GM18520 (cell line): Measurements from ENCODE around the gene NCAM1.
"Not testable (repeated sequence)": the region's sequence is repeated elsewhere in the genome, so short reads cannot be mapped to it uniquely, and the experiment has no call there.

Experiments
- ATAC-seq: cut with Tn5 transposase; IDR thresholded peaks from one replicate; pipeline ENCODE4 v1.9.1; 2021; ENCODE audit not compliant: unreplicated experiment

Gene NCAM1

DNA sequence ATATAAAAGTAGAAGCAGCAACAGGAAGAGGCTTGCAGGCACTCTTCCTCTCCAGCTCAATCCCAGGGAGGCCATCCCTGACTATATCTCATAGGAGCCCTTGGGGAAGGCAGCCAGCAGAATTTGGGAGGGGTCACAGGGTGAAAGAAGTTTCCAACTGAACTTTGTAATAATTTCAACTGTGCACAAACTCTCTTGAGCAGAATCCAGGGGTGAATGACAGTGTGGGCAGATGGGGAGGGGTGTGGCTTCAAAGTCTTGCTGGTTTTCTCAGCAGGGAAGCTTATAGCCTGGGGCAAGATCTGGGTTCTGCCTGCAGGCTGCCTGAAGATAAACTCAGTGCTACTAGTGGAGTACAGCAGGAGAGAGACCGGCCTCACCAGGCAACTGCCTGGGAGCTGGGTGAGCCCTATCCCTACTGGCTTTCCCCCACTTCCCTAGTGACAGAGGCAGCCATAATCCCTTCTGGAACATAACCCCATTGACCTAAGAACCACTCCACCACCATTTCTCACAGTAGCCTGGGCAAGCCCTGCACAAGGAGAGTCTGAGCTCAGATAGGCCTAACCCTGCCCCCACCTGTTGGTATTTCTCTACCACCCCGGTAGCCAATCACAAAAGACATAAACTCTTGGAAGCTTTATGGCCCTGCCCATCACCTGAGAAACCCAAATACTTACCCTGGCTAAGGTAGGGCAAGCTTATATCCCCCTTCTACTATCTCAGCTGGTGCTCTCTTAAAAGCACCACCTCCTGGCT is 335.4 kb downstream of the NCAM1 start:
- no peak for ATAC-seq

DNA sequence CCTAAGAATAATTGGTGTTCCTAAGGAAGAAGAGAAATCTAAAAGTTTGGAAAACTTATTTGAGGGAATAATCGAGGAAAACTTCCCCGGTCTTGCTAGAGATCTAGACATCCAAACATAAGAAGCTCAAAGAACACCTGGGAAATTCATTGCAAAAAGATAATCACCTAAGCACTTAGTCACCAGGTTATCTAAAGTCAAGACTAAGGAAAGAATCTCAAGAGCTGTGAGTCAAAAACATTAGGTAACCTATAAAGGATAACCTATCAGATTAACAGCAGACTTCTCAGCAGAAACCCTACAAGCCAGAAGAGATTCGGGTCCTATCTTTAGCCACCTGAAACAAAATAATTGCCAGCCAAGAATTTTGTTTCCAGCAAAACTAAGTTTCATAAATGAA is 337.3 kb downstream of the NCAM1 start:
- not testable (repeated sequence) for ATAC-seq

DNA sequence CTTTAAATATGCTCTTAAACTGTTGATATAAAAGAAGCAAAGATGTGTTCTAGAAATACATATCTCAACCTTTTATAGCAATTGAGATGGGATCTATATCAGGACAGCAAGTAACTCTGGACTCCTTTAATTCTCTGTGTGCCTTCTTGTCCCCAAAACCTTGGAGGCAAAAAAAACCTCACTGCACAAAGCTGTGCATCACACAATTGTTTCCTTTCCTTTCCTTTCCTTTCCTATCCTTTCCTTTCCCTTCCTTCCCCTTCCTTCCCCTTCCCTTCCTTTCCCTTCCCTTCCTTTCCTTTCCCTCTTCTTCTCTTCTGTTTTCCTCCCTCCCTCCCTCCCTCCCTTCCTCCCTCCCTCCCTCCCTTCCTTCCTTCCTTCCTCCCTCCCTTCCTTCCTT is 343.7 kb downstream of the NCAM1 start:
- no peak for ATAC-seq

DNA sequence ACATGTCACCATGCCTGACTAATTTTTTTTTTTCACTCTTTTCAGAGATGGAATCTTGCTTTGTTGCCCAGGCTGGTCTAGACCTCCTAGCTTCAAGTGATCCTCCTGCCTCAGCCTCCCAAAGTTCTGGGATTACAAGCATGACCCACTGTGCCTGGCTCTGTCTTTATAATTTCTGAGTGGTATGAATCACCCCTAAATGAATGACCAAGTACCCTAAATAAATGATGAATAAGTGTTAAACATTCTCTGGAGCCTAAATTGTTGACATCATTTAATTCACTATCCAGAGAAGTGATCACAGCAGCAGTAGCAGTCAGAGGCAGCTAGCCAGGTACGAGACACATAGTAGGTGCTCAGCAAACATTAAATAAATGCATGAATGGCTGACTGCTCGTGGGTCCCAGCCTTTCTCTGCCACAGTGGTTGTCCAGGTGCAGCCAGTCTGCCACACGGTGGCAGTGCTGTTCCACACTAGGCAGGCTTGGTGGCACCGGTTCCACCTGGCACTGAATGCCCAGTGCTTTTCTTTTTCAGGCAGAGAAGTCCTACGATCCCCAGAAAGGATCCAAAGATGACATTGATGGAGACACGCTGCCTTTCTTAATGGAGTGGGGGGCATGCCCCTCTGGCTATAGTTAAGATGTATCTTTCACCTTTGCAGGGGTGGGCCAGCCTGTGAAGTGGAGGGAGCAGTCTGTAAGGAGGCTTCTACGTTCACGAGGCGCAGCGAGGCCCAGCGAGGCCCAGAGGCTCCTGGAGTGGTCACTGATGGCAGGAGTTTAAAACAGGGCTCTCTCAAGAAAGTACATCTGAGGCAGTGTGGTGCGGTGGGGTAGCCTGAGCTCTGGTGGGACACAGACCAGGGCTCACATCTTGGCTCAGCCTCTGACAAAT is 344.5 kb downstream of the NCAM1 start:
- ATAC-seq, result peak; percentile 63

DNA sequence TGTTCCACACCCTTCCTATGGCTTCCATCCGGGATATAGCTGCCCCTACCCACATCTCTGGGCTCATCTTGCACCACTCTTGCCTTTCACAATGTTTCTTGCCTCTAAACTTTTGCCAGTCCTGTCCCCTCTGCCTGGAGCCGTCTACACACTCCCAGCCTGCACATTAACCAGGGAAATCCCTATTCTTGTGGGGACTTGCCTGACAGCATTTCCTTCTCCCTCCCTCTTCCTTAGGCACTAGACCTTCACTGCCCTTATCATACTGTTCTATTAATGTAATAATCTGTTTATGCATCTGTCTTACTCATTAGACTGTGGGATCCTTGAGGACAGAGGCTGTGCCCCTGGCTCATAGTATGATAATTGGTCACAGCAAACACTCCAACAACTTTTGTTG is 347.4 kb downstream of the NCAM1 start:
- ATAC-seq, result no peak

DNA sequence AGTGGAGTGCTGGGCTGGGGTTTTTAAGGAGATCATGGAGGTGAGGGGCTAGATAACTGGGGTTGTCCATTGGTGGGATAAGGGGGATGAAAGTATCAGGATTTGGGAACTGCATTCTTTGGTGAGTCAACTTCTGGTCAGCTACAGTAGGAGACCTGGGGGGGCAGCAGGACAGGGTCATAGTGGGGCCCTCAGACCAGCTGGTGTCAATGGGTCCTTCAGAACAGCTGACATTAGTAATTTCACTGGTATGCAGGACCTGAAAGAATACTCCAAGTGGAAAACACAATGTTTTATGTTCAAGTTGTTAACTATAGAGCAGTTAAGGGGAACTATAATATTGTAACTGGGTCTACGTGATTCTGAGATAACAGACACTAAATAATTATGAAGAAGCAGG is 350.3 kb downstream of the NCAM1 start:
- ATAC-seq, result no peak

DNA sequence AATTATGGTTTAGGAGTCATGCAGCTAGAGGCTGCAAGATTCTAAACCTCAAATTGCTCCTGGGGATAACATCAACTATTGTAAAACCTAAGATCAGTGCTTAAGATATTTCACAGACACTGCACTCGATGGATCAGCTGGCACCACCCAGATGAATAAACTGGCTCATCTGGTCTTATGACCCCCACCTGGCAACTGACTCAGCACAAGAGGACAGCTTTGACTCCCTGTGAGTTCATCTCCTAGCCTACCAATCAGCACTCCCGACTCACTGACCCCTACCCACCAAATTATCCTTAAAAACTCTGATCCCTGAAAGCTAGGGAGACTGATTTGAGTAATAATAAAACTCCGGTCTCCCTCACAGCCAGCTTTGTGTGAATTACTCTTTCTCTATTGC is 352.4 kb downstream of the NCAM1 start:
- no peak for ATAC-seq

DNA sequence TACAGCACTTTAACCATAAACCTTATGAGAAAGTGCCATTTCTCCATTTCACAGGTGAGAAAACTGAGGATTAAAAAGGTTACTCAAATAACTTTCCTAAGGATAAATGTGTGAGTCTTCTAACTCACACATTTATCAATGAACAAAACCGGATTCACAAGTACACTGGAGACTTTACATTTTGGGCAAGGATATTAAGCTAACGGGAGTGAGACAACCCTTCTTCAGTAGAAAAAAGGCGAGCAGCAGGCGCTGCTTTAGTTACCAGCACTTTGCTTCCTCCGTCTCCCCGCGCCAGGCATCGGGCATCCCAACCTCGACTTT is 352.8 kb downstream of the NCAM1 start:
- no peak for ATAC-seq

DNA sequence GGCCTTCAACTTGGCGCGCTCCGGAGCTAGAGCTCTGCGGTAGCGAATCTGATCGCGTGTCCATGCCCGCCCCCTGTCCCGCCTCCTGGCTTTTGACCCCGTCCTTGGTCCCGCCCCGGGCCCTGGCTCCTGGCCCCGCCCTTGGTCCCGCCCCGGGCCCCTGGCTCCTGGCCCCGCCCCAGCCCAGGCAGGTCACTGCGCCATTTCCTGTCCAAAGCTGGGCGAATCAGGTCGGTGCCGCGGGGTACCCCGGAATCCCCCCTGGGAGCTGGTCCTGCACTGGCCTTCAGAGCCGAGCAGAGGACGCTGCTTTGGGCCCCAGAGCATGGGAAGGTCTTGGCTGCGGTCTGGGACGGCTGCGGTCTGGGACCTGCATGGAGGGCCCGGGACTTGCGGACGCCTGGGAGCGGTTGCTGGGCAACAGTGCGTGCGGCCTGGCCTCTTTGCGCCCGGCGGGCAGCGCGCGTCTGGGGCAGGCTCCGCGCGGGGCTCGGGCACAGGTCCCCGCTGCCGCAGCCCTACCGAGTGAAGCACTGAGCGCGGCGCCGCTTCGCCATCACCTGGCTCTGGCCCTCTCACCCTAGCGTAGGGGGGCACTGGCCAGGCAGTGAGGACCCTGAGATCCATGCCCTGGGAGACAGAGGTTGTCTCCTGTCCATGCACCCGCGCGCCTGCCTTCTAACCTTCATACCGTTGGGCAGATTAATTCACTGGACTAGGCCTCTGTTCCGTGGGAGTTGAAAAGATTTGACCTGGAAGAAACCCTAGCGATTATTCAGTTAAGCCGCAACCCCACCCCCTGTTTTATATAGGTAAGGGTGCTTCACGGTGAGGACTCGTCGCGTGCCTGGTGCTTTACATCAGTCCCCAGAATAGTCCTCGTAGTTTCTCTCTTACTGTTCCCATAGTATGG is 353.4 kb downstream of the NCAM1 start, which contains the start of gene TTC12:
Gene TTC12 (plus strand): TSS at position 195 of the 913 bp plus-strand sequence. CDS start 1,675 bp downstream, outside the sequence.
- peak; percentile 92 for ATAC-seq

DNA sequence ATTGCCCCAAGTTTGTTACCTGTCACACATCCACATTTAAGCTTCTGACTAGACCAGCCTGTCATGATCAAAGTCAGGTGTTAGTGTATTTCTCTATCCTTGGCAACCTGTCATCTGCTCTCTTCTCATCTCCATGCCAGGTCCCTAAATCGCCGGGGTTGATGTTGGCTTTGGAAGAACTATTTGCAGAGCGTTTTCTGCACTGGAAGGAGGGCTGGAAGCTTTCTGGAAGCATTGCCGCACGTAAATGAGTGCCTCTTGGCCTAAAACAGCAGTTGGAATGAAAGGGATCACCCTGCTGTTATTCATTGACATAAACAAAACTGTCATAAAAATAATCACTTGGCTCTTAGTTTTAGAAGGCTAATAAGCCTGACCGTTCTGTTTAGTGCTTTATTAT is 354.6 kb downstream of the NCAM1 start:
- no peak for ATAC-seq

DNA sequence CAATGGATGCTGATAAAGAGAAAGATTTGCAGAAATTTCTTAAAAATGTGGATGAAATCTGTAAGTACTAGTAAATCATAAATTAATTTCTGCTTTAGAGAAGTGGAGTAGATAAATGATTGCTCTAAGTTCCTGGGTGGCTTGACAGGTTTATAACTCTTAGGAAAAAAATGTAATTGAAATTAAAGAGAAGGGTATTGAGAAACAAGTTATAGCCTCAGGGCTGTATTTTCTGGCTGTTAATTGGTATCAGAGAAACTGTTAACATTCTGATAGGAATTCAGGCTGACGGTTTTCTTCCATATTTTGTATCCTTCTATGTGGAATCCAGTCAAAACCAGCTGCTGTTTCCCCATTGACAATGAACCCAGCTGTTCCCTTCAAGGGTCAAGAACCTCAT is 355.0 kb downstream of the NCAM1 start:
- ATAC-seq, result no peak

DNA sequence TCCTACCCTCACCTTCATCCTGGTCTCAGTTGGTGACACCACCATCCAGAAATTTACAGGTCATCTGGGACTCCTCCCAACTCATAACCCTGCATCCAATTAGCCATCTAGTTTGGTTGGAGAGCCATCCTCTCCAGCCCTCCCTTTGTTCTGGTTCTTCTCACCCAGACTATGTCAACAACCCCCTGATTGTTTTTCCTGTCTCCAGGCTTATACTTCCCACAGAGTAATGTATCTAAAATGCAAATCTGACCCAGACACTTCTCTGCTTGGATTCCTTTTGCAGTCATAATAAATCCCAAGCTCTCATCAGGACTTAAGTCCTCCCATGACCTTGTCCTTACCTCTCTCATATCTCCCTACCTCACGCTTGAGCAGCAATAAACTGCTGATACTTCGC is 356.1 kb downstream of the NCAM1 start:
- no peak for ATAC-seq

DNA sequence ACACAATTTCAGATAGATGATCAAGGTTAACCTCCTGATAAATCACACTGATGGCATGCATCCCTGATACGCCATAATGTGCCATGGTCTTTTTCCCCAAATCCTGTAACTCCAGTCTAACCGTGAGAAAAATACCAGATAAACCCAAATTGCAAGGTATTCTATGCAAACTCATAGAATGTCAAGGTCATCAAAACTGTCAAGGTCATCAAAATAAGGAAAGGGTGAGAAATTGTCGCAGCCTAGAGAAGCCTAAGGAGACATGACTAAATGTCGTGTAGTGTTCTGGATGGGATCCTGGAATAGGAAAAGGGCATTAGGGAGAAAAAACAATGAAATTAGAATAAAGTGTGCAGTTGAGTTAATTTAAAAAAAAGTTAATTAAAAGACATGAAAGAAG is 357.9 kb downstream of the NCAM1 start:
- ATAC-seq, result no peak

DNA sequence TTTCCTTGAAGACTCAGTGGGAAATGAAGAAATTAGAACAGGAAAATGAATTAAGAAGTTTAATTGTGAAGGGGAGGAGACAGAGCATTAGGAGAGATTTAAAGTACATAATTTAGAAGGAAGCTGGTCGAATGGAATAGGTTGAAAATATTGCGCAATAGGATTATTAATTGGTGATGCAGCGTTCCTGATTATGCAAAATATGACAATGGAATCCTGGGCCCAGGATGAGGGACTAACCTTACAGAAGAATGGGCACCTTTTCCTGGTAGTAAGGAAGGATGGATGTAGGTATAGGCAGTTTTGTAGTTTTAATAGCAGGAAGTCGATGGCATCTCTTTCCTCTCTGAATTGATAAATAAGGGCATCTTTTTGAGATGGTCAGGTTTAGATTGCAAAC is 360.9 kb downstream of the NCAM1 start:
- ATAC-seq, result no peak

DNA sequence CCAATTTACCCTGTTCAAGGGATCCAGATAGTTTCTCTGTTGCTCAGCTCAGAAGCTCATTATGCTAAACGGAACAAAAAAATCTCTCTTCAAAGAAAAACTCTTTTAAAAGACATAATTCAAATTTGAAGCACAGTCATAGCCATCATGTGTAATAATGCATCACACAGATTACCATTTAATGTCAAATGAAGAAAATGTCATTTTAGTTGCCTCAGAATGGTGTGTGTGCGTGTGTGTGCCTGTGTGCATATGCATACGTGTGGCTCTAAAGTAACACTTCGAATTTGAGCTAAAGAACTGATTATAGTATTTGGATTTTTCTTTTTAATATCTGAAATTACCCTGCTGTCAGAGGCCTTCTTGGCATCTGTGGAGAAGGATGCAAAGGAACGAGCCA is 363.0 kb downstream of the NCAM1 start:
- ATAC-seq, result no peak
